Measurements from ENCODE around the gene OR6C75. TPM values are rescaled to one million over a fixed set of nuclear protein-coding genes. Genes with fewer than 3 reads are reported as not detected.
"Not testable (repeated sequence)": the region's sequence is repeated elsewhere in the genome, so short reads cannot be mapped to it uniquely, and the experiment has no call there.

The OR6C75 gene
- total RNA-seq = not detected
- not detected for polyA plus RNA-seq

- Histone ChIP-seq H3K36me3 (no peaks in the 10 kb centered on the region), H3K9me3 (no peaks in the 10 kb centered on the region), H3K27ac (no peak within 1 kb of the TSS), H3K4me3 (no peak within 1 kb of the TSS), H3K27me3 (no peaks in the 10 kb centered on the region), H3K4me1 (no peaks in the 10 kb centered on the region)
- no peak for FAIRE-seq
- TF ChIP-seq, protein P1, sequence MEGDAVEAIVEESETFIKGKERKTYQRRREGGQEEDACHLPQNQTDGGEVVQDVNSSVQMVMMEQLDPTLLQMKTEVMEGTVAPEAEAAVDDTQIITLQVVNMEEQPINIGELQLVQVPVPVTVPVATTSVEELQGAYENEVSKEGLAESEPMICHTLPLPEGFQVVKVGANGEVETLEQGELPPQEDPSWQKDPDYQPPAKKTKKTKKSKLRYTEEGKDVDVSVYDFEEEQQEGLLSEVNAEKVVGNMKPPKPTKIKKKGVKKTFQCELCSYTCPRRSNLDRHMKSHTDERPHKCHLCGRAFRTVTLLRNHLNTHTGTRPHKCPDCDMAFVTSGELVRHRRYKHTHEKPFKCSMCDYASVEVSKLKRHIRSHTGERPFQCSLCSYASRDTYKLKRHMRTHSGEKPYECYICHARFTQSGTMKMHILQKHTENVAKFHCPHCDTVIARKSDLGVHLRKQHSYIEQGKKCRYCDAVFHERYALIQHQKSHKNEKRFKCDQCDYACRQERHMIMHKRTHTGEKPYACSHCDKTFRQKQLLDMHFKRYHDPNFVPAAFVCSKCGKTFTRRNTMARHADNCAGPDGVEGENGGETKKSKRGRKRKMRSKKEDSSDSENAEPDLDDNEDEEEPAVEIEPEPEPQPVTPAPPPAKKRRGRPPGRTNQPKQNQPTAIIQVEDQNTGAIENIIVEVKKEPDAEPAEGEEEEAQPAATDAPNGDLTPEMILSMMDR (IDR thresholded peaks at IDR 0.05) = no peak
- 77 to 82% methylated on average over 4 of the region's 4 CpGs for WGBS, 2 donors
- ATAC-seq = no peak
- intact Hi-C loops (cut with DNase I) = no loop called here
- no peak for DNase-seq
These were observed at the start of gene OR6C75 for GRCh38 chr12:55362675-55363074. TSS of gene OR6C75 (plus strand) at chr12:55362975. CDS start at chr12:55365111, 2,136 bp downstream.

GRCh38 chr12:55314043-55314442 is 48.7 kb upstream of the OR6C75 start, which contains the start of gene OR6C1:
TSS of gene OR6C1 (plus strand) at chr12:55314343. CDS start at chr12:55320600, 6,257 bp downstream.
- ATAC-seq (no peak), FAIRE-seq (no peak), DNase-seq (no peak)
- Histone ChIP-seq H3K4me3 (no peak within 1 kb of the TSS), H3K27me3 (no peaks in the 10 kb centered on the region), H3K4me1 (no peaks in the 10 kb centered on the region), H3K36me3 (no peaks in the 10 kb centered on the region), H3K9me3 (no peaks in the 10 kb centered on the region), H3K27ac (no peak within 1 kb of the TSS)
- TF ChIP-seq, protein P1 (IDR thresholded peaks at IDR 0.05) = no peak
- intact Hi-C loops (cut with DNase I) = no loop called here
- WGBS, 2 donors = 74 to 94% methylated on average over 2 of the region's 2 CpGs

GRCh38 chr12:55320201-55320600 is 42.6 kb upstream of the OR6C75 start:
- no peak for DNase-seq
- H3K27ac ChIP-seq = no peak overlapping the region
- intact Hi-C loops (cut with DNase I) = no loop called here
- no peaks in the 10 kb centered on the region for H3K4me1 ChIP-seq
- TF ChIP-seq, protein P1 (IDR thresholded peaks at IDR 0.05) = no peak
- no peak overlapping the region for H3K4me3 ChIP-seq
- no peaks in the 10 kb centered on the region for H3K27me3 ChIP-seq
- WGBS, 2 donors = 17 to 19% methylated on average over 4 of the region's 4 CpGs
- no peak for ATAC-seq
- no peaks in the 10 kb centered on the region for H3K36me3 ChIP-seq
- FAIRE-seq = no peak
- no peaks in the 10 kb centered on the region for H3K9me3 ChIP-seq

GRCh38 chr12:55325801-55326200 is 37.0 kb upstream of the OR6C75 start:
- ATAC-seq; H3K36me3 ChIP-seq; H3K27me3 ChIP-seq; H3K4me1 ChIP-seq; H3K4me3 ChIP-seq; FAIRE-seq; H3K27ac ChIP-seq; H3K9me3 ChIP-seq; DNase-seq; intact Hi-C loops (cut with DNase I): not testable (repeated sequence)
- 87 to 91% methylated on average over 6 of the region's 6 CpGs for WGBS, 2 donors

DNA sequence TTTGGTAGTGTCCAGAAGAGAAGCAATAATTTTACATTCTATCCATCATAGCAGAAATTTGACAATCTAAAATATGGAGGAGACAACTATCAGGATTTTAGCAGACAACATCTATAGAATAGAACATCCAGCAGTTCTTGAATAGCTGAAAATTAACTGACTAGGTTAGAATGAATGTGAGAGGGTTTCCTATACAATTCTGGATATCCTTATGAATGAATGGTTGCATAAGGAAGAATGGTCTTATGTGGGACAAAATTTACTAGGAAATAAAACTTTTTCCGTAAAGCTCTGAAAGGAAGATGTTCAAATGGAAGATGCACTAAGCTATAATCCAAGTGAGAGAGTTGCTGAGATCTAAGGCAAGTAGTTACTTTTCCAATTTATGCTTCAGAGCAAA is 32.3 kb upstream of the OR6C75 start, which contains the start of gene OR6C3:
TSS of gene OR6C3 (plus strand) at position 301 of the 400 bp plus-strand sequence. CDS start 955 bp downstream, outside the sequence.
- ATAC-seq = no peak
- WGBS, 2 donors = 92 to 93% methylated on average over 1 of the region's 1 CpG
- no peak for DNase-seq
- no peaks in the 10 kb centered on the region for H3K4me1 ChIP-seq
- no peak for FAIRE-seq
- no peak within 1 kb of the TSS for H3K27ac ChIP-seq
- TF ChIP-seq, protein P1 (IDR thresholded peaks at IDR 0.05) = no peak
- H3K4me3 ChIP-seq = no peak within 1 kb of the TSS
- H3K36me3 ChIP-seq = no peaks in the 10 kb centered on the region
- intact Hi-C loops (cut with DNase I) = no loop called here
- no peaks in the 10 kb centered on the region for H3K27me3 ChIP-seq
- no peaks in the 10 kb centered on the region for H3K9me3 ChIP-seq

All from pancreas (tissue), 10 donors.